ENCODE data around the gene NLK.

- TF ChIP-seq POLR2AphosphoS5 (IDR thresholded peaks at IDR 0.05; ENCODE audit: insufficient read depth, low read depth, low read length) (no peak), EZH2 (IDR thresholded peaks at IDR 0.05; ENCODE audit: borderline replicate concordance, low read depth, low read length, severe bottlenecking) (no peak), CTCF (IDR thresholded peaks at IDR 0.05; ENCODE audit: extremely low read depth in 1 of 2, insufficient read depth in 1 of 2, low read depth in 1 of 2, low read length in 2 of 2) (no peak)
Observed at GRCh38 chr17:28174352-28175046, 132.0 kb downstream of the NLK start.

Measured in endothelial cell of umbilical vein (primary cell).